Ectodermal cell (in vitro differentiated cells): Measurements from ENCODE around the gene RIT2.

Source experiments
- H3K27ac ChIP-seq: 2 replicates; pipeline ENCODE4 v1.7.0; 2013; ENCODE audit warnings: mild to moderate bottlenecking, low read depth, low read length; ENCODE audit not compliant: insufficient read depth, poor library complexity, severe bottlenecking
- H3K27me3 ChIP-seq: 2 replicates; pipeline ENCODE4 v1.7.0; 2013; ENCODE audit warnings: mild to moderate bottlenecking, low read length; ENCODE audit not compliant: insufficient read depth, control insufficient read depth, poor library complexity, severe bottlenecking
- H3K36me3 ChIP-seq: one replicate; pipeline ENCODE4 v1.7.0; 2013; ENCODE audit warnings: low read length; ENCODE audit not compliant: control insufficient read depth, insufficient read depth
- H3K4me1 ChIP-seq: one replicate; pipeline ENCODE4 v1.7.0; 2013; ENCODE audit warnings: low read length; ENCODE audit not compliant: control insufficient read depth, insufficient read depth
- H3K4me3 ChIP-seq: 2 replicates; pipeline ENCODE4 v1.7.0; 2013; ENCODE audit warnings: low read depth, low read length, control low read depth; ENCODE audit not compliant: insufficient read depth
- H3K9me3 ChIP-seq: 2 replicates; pipeline ENCODE4 v1.7.0; 2013; ENCODE audit warnings: mild to moderate bottlenecking, low read length, moderate library complexity; ENCODE audit not compliant: control insufficient read depth
- WGBS, 2 experiments: methylation state at CpG; one replicate each; pipeline ENCODE4 v1.1.7; 2013; ENCODE audit warnings: missing lambda C conversion rate in 2 of 2; 5-methylcytosine and 5-hydroxymethylcytosine counted together

The RIT2 gene

GRCh38 chr18:42920621-42921020, 194.9 kb downstream of the RIT2 start:
- H3K36me3 ChIP-seq = no peaks in the 10 kb centered on the region
- no peaks in the 10 kb centered on the region for H3K27me3 ChIP-seq
- no peaks in the 10 kb centered on the region for H3K9me3 ChIP-seq
- H3K4me1 ChIP-seq = no peaks in the 10 kb centered on the region
- H3K27ac ChIP-seq = no peak overlapping the region
- H3K4me3 ChIP-seq = no peak overlapping the region
- WGBS, 2 experiments = 0 to 36% methylated on average over 1 of the region's 1 CpG

GRCh38 chr18:42915299-42915698, 200.2 kb downstream of the RIT2 start:
- Histone ChIP-seq H3K9me3 (no peaks in the 10 kb centered on the region), H3K36me3 (no peaks in the 10 kb centered on the region), H3K27me3 (no peaks in the 10 kb centered on the region), H3K4me1 (no peaks in the 10 kb centered on the region), H3K27ac (no peak overlapping the region), H3K4me3 (no peak overlapping the region)
- WGBS, 2 experiments = 88 to 100% methylated on average over 1 to 2 of the region's 2 CpGs

GRCh38 chr18:42914476-42914875, 201.0 kb downstream of the RIT2 start:
- WGBS, 2 experiments = 86% methylated on average over 1 of the region's 1 CpG; no CpG with 5 or more reads in 1 of the 2 experiments
- Histone ChIP-seq H3K27ac (no peak overlapping the region), H3K4me1 (no peaks in the 10 kb centered on the region), H3K9me3 (no peaks in the 10 kb centered on the region), H3K36me3 (no peaks in the 10 kb centered on the region), H3K27me3 (no peaks in the 10 kb centered on the region), H3K4me3 (no peak overlapping the region)

GRCh38 chr18:42909095-42909494, 206.4 kb downstream of the RIT2 start:
- WGBS, 2 experiments = 87 to 95% methylated on average over 3 of the region's 3 CpGs
- H3K4me1 ChIP-seq = no peaks in the 10 kb centered on the region
- no peaks in the 10 kb centered on the region for H3K9me3 ChIP-seq
- no peak overlapping the region for H3K27ac ChIP-seq
- no peaks in the 10 kb centered on the region for H3K27me3 ChIP-seq
- H3K36me3 ChIP-seq = no peaks in the 10 kb centered on the region
- no peak overlapping the region for H3K4me3 ChIP-seq

- Histone ChIP-seq H3K36me3 (no peaks in the 10 kb centered on the region), H3K9me3 (no peaks in the 10 kb centered on the region), H3K4me1 (no peaks in the 10 kb centered on the region), H3K4me3 (no peak overlapping the region), H3K27ac (no peak overlapping the region), H3K27me3 (no peaks in the 10 kb centered on the region)
- WGBS, 2 experiments = 93 to 94% methylated on average over 1 of the region's 1 CpG
These were observed 208.7 kb downstream of the RIT2 start for GRCh38 chr18:42906761-42907160.

GRCh38 chr18:42901161-42901560, 214.3 kb downstream of the RIT2 start:
- no peaks in the 10 kb centered on the region for H3K27me3 ChIP-seq
- H3K27ac ChIP-seq = no peak overlapping the region
- H3K4me1 ChIP-seq = no peaks in the 10 kb centered on the region
- H3K36me3 ChIP-seq = no peaks in the 10 kb centered on the region
- WGBS, 2 experiments = 93 to 100% methylated on average over 1 of the region's 1 CpG
- no peaks in the 10 kb centered on the region for H3K9me3 ChIP-seq
- no peak overlapping the region for H3K4me3 ChIP-seq

GRCh38 chr18:42893977-42894376, 221.5 kb downstream of the RIT2 start:
- H3K27ac ChIP-seq = no peak overlapping the region
- H3K27me3 ChIP-seq = no peaks in the 10 kb centered on the region
- H3K4me3 ChIP-seq = no peak overlapping the region
- 83 to 94% methylated on average over 2 of the region's 2 CpGs for WGBS, 2 experiments
- no peaks in the 10 kb centered on the region for H3K36me3 ChIP-seq
- H3K4me1 ChIP-seq = no peaks in the 10 kb centered on the region
- H3K9me3 ChIP-seq = no peaks in the 10 kb centered on the region

GRCh38 chr18:42892181-42892580, 223.3 kb downstream of the RIT2 start:
- WGBS, 2 experiments = 94 to 96% methylated on average over 1 of the region's 1 CpG
- Histone ChIP-seq H3K36me3 (no peaks in the 10 kb centered on the region), H3K27me3 (no peaks in the 10 kb centered on the region), H3K27ac (no peak overlapping the region), H3K4me3 (no peak overlapping the region), H3K4me1 (no peaks in the 10 kb centered on the region), H3K9me3 (no peaks in the 10 kb centered on the region)

GRCh38 chr18:42891705-42892104, 223.8 kb downstream of the RIT2 start:
- Histone ChIP-seq H3K4me1 (no peaks in the 10 kb centered on the region), H3K9me3 (no peaks in the 10 kb centered on the region), H3K4me3 (no peak overlapping the region), H3K27ac (no peak overlapping the region), H3K36me3 (no peaks in the 10 kb centered on the region), H3K27me3 (no peaks in the 10 kb centered on the region)
- 90 to 95% methylated on average over 3 of the region's 3 CpGs for WGBS, 2 experiments

GRCh38 chr18:42883169-42883568, 232.3 kb downstream of the RIT2 start:
- WGBS, 2 experiments = 96 to 98% methylated on average over 3 of the region's 3 CpGs
- Histone ChIP-seq H3K36me3 (no peaks in the 10 kb centered on the region), H3K9me3 (no peaks in the 10 kb centered on the region), H3K4me1 (no peaks in the 10 kb centered on the region), H3K4me3 (no peak overlapping the region), H3K27ac (no peak overlapping the region), H3K27me3 (no peaks in the 10 kb centered on the region)

GRCh38 chr18:42882122-42882521, 233.4 kb downstream of the RIT2 start:
- H3K4me3 ChIP-seq = no peak overlapping the region
- H3K27ac ChIP-seq = no peak overlapping the region
- no peaks in the 10 kb centered on the region for H3K4me1 ChIP-seq
- H3K27me3 ChIP-seq = no peaks in the 10 kb centered on the region
- 95 to 96% methylated on average over 2 to 3 of the region's 3 CpGs for WGBS, 2 experiments
- no peaks in the 10 kb centered on the region for H3K36me3 ChIP-seq
- H3K9me3 ChIP-seq = no peaks in the 10 kb centered on the region
